IPS-18c (cell line): ENCODE data around the gene KCNQ4.

Experiments
- H3K4me3 ChIP-seq: 2 replicates; pipeline ENCODE4 v1.7.0; 2013; ENCODE audit warnings: low read depth, mild to moderate bottlenecking, low read length, moderate library complexity; ENCODE audit not compliant: insufficient read depth
- H3K9me3 ChIP-seq: one replicate; pipeline ENCODE4 v1.6.1; 2013; ENCODE audit warnings: mild to moderate bottlenecking, low read length, moderate library complexity; ENCODE audit not compliant: control insufficient read depth, insufficient read depth

KCNQ4 gene

GRCh38 chr1:40822890-40823289 is 39.3 kb downstream of the KCNQ4 start:
- no peak overlapping the region for H3K4me3 ChIP-seq

GRCh38 chr1:40823345-40823744 is 39.8 kb downstream of the KCNQ4 start:
- Histone ChIP-seq H3K4me3 (no peak overlapping the region), H3K9me3 (no peaks in the 10 kb centered on the region)

More at GRCh38 chr1:40822890-40823289, 39.3 kb downstream of the KCNQ4 start:
- H3K9me3 ChIP-seq: no peaks in the 10 kb centered on the region

GRCh38 chr1:40823983-40824382 is 40.4 kb downstream of the KCNQ4 start:
- H3K4me3 ChIP-seq: no peak overlapping the region
- H3K9me3 ChIP-seq: no peaks in the 10 kb centered on the region

- H3K4me3 ChIP-seq: no peak overlapping the region
- H3K9me3 ChIP-seq: no peaks in the 10 kb centered on the region
These were observed 41.2 kb downstream of the KCNQ4 start for GRCh38 chr1:40824591-40825434.

- Histone ChIP-seq H3K4me3 (no peak overlapping the region; the same call in 1 of the 2 replicates), H3K9me3 (no peaks in the 10 kb centered on the region)
These were observed 41.8 kb downstream of the KCNQ4 start for GRCh38 chr1:40825435-40825788.

GRCh38 chr1:40825996-40826395 is 42.4 kb downstream of the KCNQ4 start:
- Histone ChIP-seq H3K4me3 (no peak overlapping the region), H3K9me3 (no peaks in the 10 kb centered on the region)

- no peak overlapping the region for H3K4me3 ChIP-seq
- H3K9me3 ChIP-seq: no peaks in the 10 kb centered on the region
These were observed 46.2 kb downstream of the KCNQ4 start for GRCh38 chr1:40829631-40830245.

GRCh38 chr1:40830419-40830943 is 46.9 kb downstream of the KCNQ4 start:
- Histone ChIP-seq H3K9me3 (no peaks in the 10 kb centered on the region), H3K4me3 (no peak overlapping the region)

- no peaks in the 10 kb centered on the region for H3K9me3 ChIP-seq
These were observed 47.6 kb downstream of the KCNQ4 start for GRCh38 chr1:40831001-40831732.

GRCh38 chr1:40833979-40834378 is 50.4 kb downstream of the KCNQ4 start:
- Histone ChIP-seq H3K9me3 (no peaks in the 10 kb centered on the region), H3K4me3 (no peak overlapping the region)

More at GRCh38 chr1:40831001-40831732, 47.6 kb downstream of the KCNQ4 start:
- H3K4me3 ChIP-seq: no peak overlapping the region

GRCh38 chr1:40834968-40835545 is 51.5 kb downstream of the KCNQ4 start:
- H3K4me3 ChIP-seq: no peak overlapping the region
- no peaks in the 10 kb centered on the region for H3K9me3 ChIP-seq

- Histone ChIP-seq H3K4me3 (no peak overlapping the region), H3K9me3 (no peaks in the 10 kb centered on the region)
These were observed 52.7 kb downstream of the KCNQ4 start for GRCh38 chr1:40836283-40836682.

GRCh38 chr1:40837601-40838000 is 54.0 kb downstream of the KCNQ4 start:
- Histone ChIP-seq H3K4me3 (no peak overlapping the region), H3K9me3 (no peaks in the 10 kb centered on the region)

GRCh38 chr1:40838045-40838979 is 54.7 kb downstream of the KCNQ4 start:
- H3K4me3 ChIP-seq: no peak overlapping the region
- no peaks in the 10 kb centered on the region for H3K9me3 ChIP-seq

GRCh38 chr1:40838980-40839942 is 55.7 kb downstream of the KCNQ4 start:
- no peak overlapping the region for H3K4me3 ChIP-seq
- H3K9me3 ChIP-seq: no peaks in the 10 kb centered on the region
